Measurements from ENCODE around the gene SBF2. TPM values are rescaled to one million over a fixed set of nuclear protein-coding genes. Genes with fewer than 3 reads are reported as not detected.

SBF2 gene
- total and polyA plus RNA-seq, 8 donors: 25.7 to 62.6 (median 57.0) TPM

DNA sequence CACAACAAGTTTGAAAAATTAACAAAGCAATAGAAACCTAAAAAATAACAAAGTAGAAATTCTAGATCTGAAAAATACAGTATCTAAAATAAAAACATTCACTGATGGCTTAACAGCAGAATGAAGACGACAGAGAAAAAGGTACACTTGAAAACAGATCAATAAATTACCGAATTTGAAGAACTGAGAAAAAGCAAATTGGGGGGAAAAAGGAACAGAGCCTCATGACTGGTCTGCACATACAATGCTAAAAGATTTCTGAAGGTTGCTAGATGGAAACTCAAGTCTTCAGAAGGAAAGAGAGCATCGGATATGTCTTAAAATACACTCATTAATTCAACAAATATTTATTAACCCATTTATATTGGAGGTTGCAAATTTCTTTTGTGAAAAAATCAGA, 71.6 kb downstream of the SBF2 start:
- H3K4me1 ChIP-seq: peaks cover 0 to 3% of the 10 kb centered on the region in 2 donors
- ATAC-seq: no peak
- peaks cover 0 to 2% of the 10 kb centered on the region in 2 donors for H3K9me3 ChIP-seq
- H3K4me3 ChIP-seq: no peak overlapping the region
- DNase-seq: no peak
- no peaks in the 10 kb centered on the region for H3K27me3 ChIP-seq
- intact Hi-C loops (cut with DNase I): no loop called here
- no peak overlapping the region for H3K27ac ChIP-seq
- TF ChIP-seq, protein P1, sequence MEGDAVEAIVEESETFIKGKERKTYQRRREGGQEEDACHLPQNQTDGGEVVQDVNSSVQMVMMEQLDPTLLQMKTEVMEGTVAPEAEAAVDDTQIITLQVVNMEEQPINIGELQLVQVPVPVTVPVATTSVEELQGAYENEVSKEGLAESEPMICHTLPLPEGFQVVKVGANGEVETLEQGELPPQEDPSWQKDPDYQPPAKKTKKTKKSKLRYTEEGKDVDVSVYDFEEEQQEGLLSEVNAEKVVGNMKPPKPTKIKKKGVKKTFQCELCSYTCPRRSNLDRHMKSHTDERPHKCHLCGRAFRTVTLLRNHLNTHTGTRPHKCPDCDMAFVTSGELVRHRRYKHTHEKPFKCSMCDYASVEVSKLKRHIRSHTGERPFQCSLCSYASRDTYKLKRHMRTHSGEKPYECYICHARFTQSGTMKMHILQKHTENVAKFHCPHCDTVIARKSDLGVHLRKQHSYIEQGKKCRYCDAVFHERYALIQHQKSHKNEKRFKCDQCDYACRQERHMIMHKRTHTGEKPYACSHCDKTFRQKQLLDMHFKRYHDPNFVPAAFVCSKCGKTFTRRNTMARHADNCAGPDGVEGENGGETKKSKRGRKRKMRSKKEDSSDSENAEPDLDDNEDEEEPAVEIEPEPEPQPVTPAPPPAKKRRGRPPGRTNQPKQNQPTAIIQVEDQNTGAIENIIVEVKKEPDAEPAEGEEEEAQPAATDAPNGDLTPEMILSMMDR (IDR thresholded peaks at IDR 0.05): no peak
- H3K36me3 ChIP-seq: no peaks in the 10 kb centered on the region

- peaks cover 0 to 3% of the 10 kb centered on the region in 2 donors for H3K4me1 ChIP-seq
- ATAC-seq (no peak), DNase-seq (no peak)
- TF ChIP-seq, protein P1 (IDR thresholded peaks at IDR 0.05): no peak
- H3K27me3 ChIP-seq: no peaks in the 10 kb centered on the region
- no peak overlapping the region for H3K27ac ChIP-seq
- no peak overlapping the region for H3K4me3 ChIP-seq
- no peaks in the 10 kb centered on the region for H3K36me3 ChIP-seq
- H3K9me3 ChIP-seq: peaks cover 0 to 2% of the 10 kb centered on the region in 2 donors
- intact Hi-C loops (cut with DNase I): no loop called here
Measured at GRCh38 chr11:10221342-10221741, 72.7 kb downstream of the SBF2 start.

GRCh38 chr11:10211470-10211869, 82.5 kb downstream of the SBF2 start:
- DNase-seq (no peak), ATAC-seq (no peak)
- intact Hi-C loops (cut with DNase I): no loop called here
- Histone ChIP-seq H3K9me3 (no peaks in the 10 kb centered on the region), H3K4me3 (no peak overlapping the region), H3K4me1 (peaks cover 0 to 12% of the 10 kb centered on the region in 2 donors), H3K27ac (no peak overlapping the region), H3K27me3 (no peaks in the 10 kb centered on the region), H3K36me3 (no peaks in the 10 kb centered on the region)
- TF ChIP-seq, protein P1 (IDR thresholded peaks at IDR 0.05): no peak

- H3K9me3 ChIP-seq: peaks cover 0 to 3% of the 10 kb centered on the region in 2 donors
- H3K27me3 ChIP-seq: no peaks in the 10 kb centered on the region
- H3K4me1 ChIP-seq: peaks cover 0 to 12% of the 10 kb centered on the region in 2 donors
- no peak overlapping the region for H3K4me3 ChIP-seq
- intact Hi-C loops (cut with DNase I): loop anchor here (5.0 to 10.0 kb wide), 2 partner anchors 95 to 98 kb away; partner anchors contain the start of gene ADM (in 2 of the 2)
- TF ChIP-seq, protein P1 (IDR thresholded peaks at IDR 0.05): no peak
- DNase-seq (peak in 2 of 4 donors; percentile 70 to 78), ATAC-seq (no peak)
- no peaks in the 10 kb centered on the region for H3K36me3 ChIP-seq
- H3K27ac ChIP-seq: no peak overlapping the region
Measured at GRCh38 chr11:10209326-10209725, 84.7 kb downstream of the SBF2 start.

DNA sequence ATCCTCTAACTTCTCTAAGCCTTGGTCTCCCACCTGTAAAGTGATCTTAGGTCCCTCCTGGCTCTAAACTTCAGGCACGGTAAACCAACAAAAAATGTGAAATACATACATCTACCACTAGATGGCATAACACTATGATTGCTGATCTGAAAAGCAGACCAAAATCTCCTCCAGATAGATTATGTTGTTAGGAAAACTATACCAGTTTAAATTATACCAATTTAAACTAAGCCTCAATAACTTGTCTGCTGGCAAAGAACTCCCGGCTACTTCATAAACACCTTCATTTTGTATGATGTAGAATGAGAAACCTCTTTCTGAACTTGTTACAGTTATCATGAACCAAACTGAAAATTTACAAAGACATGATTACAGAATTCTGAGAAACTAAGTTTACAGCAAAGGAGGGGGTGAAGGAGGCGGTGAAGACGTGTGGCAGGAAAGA, 85.9 kb downstream of the SBF2 start:
- DNase-seq (peak in 2 of 4 donors; percentile 35 to 44), ATAC-seq (peak; percentile 81)
- peaks cover 0 to 12% of the 10 kb centered on the region in 2 donors for H3K4me1 ChIP-seq
- intact Hi-C loops (cut with DNase I): loop anchor here (5.0 to 10.0 kb wide), 2 partner anchors 97 to 99 kb away; partner anchors contain the start of gene ADM (in 2 of the 2)
- no peak overlapping the region for H3K27ac ChIP-seq
- peaks cover 0 to 15% of the 10 kb centered on the region in 2 donors for H3K9me3 ChIP-seq
- H3K4me3 ChIP-seq: no peak overlapping the region
- H3K36me3 ChIP-seq: no peaks in the 10 kb centered on the region
- H3K27me3 ChIP-seq: no peaks in the 10 kb centered on the region
- TF ChIP-seq, protein P1 (IDR thresholded peaks at IDR 0.05): peak; percentile 63 to 68

Data from left lung (tissue), 10 donors.